WERI-Rb-1 (cell line): Measurements from ENCODE around the gene BCKDHA.

Experiments
- DNase-seq: peaks from one replicate; pipeline ENCODE4 v3.0.0-alpha.2; 2020
- H3K27ac ChIP-seq: fragments of 250-450 bp; sonication (Bioruptor Pico); 2 replicates; pipeline ENCODE4 v1.5.1; 2020; ENCODE audit warnings: mild to moderate bottlenecking, moderate library complexity
- H3K27me3 ChIP-seq: fragments of 250-450 bp; sonication (Bioruptor Pico); 2 replicates; pipeline ENCODE4 v1.5.1; 2021; ENCODE audit warnings: mild to moderate bottlenecking, low read depth, moderate library complexity; ENCODE audit not compliant: insufficient read depth, severe bottlenecking
- H3K36me3 ChIP-seq: fragments of 250-450 bp; sonication (Bioruptor Pico); 2 replicates; pipeline ENCODE4 v1.5.1; 2020; ENCODE audit warnings: mild to moderate bottlenecking, moderate library complexity
- H3K4me3 ChIP-seq: 2 replicates; pipeline ENCODE4 v1.5.1; 2011; ENCODE audit warnings: low read depth, mild to moderate bottlenecking, control low read depth, low read length
- H3K9me3 ChIP-seq: fragments of 250-450 bp; sonication (Bioruptor Pico); 2 replicates; pipeline ENCODE4 v1.5.1; 2021; ENCODE audit warnings: mild to moderate bottlenecking, moderate library complexity; ENCODE audit not compliant: severe bottlenecking
- TF ChIP-seq, protein P1 (sequence below): IDR thresholded peaks from 2 replicates; pipeline ENCODE4 v1.5.1; 2011; ENCODE audit warnings: low read depth, mild to moderate bottlenecking, control low read depth, inconsistent platforms, low read length

The BCKDHA gene

DNA sequence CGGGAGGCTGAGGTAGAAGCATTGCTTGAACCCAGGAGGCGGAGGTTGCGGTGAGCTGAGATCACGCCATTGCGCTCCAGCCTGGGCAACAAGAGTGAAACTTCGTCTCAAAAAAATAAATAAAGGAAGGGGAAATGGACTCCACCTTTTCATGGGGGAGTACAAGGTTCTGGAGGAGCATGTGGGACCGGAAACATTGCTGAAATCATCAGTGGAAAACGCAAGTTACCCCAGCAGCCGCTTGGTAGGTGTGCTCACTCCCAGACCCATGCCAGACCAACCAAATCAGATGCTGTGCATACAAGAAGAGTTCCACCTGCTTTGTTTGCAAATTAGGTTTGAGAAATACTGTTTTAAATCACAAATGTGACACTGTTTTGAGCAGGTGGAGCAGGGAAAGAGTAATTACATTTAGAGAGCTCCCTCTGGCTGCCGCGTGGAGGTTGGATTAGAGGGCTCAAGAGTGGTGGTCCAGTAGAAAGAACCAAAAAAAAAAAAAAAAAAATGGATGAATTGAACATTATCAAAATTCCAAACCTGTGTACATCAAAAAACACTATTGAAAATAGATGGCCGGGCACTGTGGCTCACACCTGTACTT is 50.2 kb downstream of the BCKDHA start:
- Histone ChIP-seq H3K9me3 (no peaks in the 10 kb centered on the region), H3K4me3 (no peak overlapping the region), H3K36me3 (no peaks in the 10 kb centered on the region), H3K27ac (no peak overlapping the region), H3K27me3 (peaks cover 6% of the 10 kb centered on the region)
- TF ChIP-seq, protein P1, sequence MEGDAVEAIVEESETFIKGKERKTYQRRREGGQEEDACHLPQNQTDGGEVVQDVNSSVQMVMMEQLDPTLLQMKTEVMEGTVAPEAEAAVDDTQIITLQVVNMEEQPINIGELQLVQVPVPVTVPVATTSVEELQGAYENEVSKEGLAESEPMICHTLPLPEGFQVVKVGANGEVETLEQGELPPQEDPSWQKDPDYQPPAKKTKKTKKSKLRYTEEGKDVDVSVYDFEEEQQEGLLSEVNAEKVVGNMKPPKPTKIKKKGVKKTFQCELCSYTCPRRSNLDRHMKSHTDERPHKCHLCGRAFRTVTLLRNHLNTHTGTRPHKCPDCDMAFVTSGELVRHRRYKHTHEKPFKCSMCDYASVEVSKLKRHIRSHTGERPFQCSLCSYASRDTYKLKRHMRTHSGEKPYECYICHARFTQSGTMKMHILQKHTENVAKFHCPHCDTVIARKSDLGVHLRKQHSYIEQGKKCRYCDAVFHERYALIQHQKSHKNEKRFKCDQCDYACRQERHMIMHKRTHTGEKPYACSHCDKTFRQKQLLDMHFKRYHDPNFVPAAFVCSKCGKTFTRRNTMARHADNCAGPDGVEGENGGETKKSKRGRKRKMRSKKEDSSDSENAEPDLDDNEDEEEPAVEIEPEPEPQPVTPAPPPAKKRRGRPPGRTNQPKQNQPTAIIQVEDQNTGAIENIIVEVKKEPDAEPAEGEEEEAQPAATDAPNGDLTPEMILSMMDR = no peak
- no peak for DNase-seq

- peak; percentile 81 for DNase-seq
- Histone ChIP-seq H3K4me3 (peak overlapping the region; percentile 37), H3K27ac (no peak overlapping the region), H3K9me3 (no peaks in the 10 kb centered on the region), H3K27me3 (peaks cover 15% of the 10 kb centered on the region), H3K36me3 (no peaks in the 10 kb centered on the region)
- TF ChIP-seq, protein P1 = peak; percentile 78
Observed at GRCh38 chr19:41449079-41449864, 51.7 kb downstream of the BCKDHA start.

DNA sequence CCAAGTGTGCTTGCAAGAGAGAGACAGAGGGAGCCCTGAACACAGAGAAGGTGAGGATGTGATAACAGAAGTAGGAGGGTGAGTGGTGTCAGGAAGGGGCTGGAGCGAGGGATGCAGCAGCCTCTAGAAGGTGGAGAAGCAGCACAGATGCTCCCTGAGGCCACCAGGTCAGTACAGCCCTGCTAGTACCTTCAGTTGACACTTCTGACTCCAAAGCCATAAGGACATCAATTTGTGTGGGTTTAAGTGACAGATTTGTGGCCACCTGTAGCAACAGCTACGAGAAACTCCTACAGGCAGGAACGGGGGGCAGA is 52.2 kb downstream of the BCKDHA start:
- Histone ChIP-seq H3K27me3 (peaks cover 18% of the 10 kb centered on the region), H3K9me3 (no peaks in the 10 kb centered on the region), H3K4me3 (no peak overlapping the region), H3K36me3 (no peaks in the 10 kb centered on the region), H3K27ac (no peak overlapping the region)
- TF ChIP-seq, protein P1 = no peak
- no peak for DNase-seq

DNA sequence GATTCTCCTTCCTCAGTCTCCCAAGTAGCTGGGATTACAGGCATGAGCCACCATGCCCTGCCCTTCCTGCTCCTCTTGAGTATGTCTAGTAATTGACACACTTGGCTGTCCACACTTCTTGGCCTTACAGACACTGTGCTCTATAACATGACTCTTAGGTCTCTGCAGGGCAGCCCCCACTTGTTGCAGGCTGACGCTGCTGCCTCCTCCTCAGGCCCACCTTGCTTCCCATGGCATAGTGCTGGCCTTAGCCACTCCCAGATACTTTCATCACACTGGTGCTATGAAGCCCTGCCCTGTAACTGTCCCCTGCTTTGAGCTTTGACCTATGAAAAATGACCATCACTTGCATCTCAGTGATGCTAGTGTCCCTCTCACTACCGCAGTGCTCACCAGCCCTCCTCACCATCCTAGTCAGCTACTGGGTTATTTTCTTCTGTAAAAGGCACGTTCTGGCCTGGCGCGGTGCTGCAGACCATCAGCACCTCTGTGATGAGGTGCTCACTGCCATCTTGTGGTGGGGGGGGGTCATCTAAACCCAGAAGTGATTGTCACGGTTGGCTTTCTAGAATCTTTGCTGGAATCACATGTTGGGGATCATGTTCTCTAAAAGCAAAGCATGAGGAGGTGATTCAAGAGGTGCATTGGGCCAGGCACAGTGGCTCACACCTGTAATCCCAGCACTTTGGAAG is 55.1 kb downstream of the BCKDHA start:
- no peak for DNase-seq
- H3K27ac ChIP-seq = no peak overlapping the region
- H3K27me3 ChIP-seq = peaks cover 44% of the 10 kb centered on the region
- H3K4me3 ChIP-seq = no peak overlapping the region
- peaks cover 3% of the 10 kb centered on the region for H3K9me3 ChIP-seq
- TF ChIP-seq, protein P1 = no peak
- H3K36me3 ChIP-seq = no peaks in the 10 kb centered on the region

- no peak for DNase-seq
- no peaks in the 10 kb centered on the region for H3K36me3 ChIP-seq
- H3K9me3 ChIP-seq = peaks cover 5% of the 10 kb centered on the region
- no peak overlapping the region for H3K27ac ChIP-seq
- H3K27me3 ChIP-seq = peaks cover 72% of the 10 kb centered on the region
- TF ChIP-seq, protein P1 = no peak
- H3K4me3 ChIP-seq = no peak overlapping the region
Observed at GRCh38 chr19:41455936-41456335, 58.3 kb downstream of the BCKDHA start.
